ENCODE results near the gene ANXA1. TPM values are rescaled to one million over a fixed set of nuclear protein-coding genes. Genes with fewer than 3 reads are reported as not detected.

Gene ANXA1
- total and polyA plus RNA-seq, 10 donors, result 45.5 to 123 (median 73.3) TPM

DNA sequence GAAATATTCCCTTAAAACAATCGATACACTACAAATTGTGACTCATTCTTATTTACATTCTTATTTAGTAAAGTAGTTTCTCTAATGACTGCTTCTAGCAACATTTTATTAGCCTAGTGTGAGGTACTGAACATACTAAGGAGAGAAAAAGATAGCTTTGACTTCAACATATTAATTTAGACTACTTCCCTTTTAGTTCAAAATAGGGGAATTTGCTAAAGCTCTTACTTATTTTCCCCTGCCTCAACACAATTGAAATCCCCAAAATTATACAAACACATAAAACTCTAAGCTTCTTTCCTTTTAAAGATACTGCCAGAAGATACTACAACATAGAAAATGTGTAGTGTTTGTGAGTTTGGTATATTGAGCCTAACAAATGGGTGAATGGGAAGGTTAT lies 55.2 kb downstream of the ANXA1 start:
- intact Hi-C loops (cut with DNase I; ENCODE audit: low total_unique reads), result no loop called here
- peaks cover 0 to 10% (median 0%) of the 10 kb centered on the region in 6 donors for H3K4me1 ChIP-seq
- TF ChIP-seq POLR2A (IDR thresholded peaks at IDR 0.05), result no peak
- TF ChIP-seq, protein P1, sequence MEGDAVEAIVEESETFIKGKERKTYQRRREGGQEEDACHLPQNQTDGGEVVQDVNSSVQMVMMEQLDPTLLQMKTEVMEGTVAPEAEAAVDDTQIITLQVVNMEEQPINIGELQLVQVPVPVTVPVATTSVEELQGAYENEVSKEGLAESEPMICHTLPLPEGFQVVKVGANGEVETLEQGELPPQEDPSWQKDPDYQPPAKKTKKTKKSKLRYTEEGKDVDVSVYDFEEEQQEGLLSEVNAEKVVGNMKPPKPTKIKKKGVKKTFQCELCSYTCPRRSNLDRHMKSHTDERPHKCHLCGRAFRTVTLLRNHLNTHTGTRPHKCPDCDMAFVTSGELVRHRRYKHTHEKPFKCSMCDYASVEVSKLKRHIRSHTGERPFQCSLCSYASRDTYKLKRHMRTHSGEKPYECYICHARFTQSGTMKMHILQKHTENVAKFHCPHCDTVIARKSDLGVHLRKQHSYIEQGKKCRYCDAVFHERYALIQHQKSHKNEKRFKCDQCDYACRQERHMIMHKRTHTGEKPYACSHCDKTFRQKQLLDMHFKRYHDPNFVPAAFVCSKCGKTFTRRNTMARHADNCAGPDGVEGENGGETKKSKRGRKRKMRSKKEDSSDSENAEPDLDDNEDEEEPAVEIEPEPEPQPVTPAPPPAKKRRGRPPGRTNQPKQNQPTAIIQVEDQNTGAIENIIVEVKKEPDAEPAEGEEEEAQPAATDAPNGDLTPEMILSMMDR (IDR thresholded peaks at IDR 0.05 in 8 of 11, conservative IDR thresholded peaks at IDR 0.05 in 3 of 11), result no peak
- no peak for TF ChIP-seq POLR2AphosphoS5 (IDR thresholded peaks at IDR 0.05)
- H3K27me3 ChIP-seq (replicated peaks in 1 of 7), result peaks cover 0 to 4% (median 0%) of the 10 kb centered on the region in 7 donors
- no peaks in the 10 kb centered on the region for H3K36me3 ChIP-seq
- DNase-seq, result no peak
- no peak overlapping the region for H3K27ac ChIP-seq
- no peak overlapping the region for H3K4me3 ChIP-seq
- 93 to 98% (median 94%) methylated on average over 1 of the region's 1 CpG for WGBS, 5 donors
- no peaks in the 10 kb centered on the region for H3K9me3 ChIP-seq

DNA sequence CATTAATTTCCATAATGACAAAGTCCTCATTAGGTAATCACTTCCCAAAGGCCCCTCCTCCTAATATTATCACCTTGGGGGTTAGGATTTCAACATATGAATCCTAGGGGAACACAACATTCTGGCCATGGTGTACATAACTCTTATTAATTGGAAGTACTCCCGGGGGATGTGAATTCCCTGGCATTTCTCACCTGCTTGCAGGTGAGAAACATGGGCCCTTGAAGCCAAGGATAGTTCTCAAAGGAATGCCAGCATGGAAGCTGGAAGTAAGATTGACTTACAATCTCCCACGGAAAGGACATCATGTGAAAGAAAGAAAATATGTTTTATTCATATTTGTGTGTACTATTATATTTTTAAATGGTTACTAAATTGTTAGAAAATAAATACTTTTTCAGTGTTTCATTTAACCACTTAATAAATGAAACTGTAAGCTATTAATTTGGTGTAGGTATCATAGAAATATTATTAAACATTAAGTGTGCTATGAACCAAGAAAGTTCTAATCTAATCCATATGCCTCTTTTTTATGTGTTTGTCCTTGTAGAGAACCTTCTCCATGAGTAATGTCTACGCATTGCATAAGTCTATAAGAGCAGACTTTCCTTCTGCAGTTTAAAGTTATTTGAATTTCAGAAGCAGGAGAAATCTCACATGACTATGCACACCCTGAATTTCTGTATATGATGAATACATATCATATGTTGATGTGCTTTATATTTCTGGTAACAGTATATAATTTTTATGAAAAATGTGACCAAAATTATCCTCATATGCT lies 59.4 kb downstream of the ANXA1 start:
- H3K9me3 ChIP-seq, result no peaks in the 10 kb centered on the region
- intact Hi-C loops (cut with DNase I; ENCODE audit: low total_unique reads), result no loop called here
- WGBS, 5 donors, result 48 to 70% (median 54%) methylated on average over 3 of the region's 3 CpGs
- TF ChIP-seq POLR2A (IDR thresholded peaks at IDR 0.05) (no peak), POLR2AphosphoS5 (IDR thresholded peaks at IDR 0.05) (no peak)
- TF ChIP-seq, protein P1 (IDR thresholded peaks at IDR 0.05 in 8 of 11, conservative IDR thresholded peaks at IDR 0.05 in 3 of 11), result no peak
- no peak overlapping the region for H3K4me3 ChIP-seq
- peaks cover 0 to 3% (median 0%) of the 10 kb centered on the region in 6 donors for H3K4me1 ChIP-seq
- no peak for DNase-seq
- H3K27ac ChIP-seq, result no peak overlapping the region
- no peaks in the 10 kb centered on the region for H3K36me3 ChIP-seq
- peaks cover 0 to 4% (median 0%) of the 10 kb centered on the region in 7 donors for H3K27me3 ChIP-seq (replicated peaks in 1 of 7)

DNA sequence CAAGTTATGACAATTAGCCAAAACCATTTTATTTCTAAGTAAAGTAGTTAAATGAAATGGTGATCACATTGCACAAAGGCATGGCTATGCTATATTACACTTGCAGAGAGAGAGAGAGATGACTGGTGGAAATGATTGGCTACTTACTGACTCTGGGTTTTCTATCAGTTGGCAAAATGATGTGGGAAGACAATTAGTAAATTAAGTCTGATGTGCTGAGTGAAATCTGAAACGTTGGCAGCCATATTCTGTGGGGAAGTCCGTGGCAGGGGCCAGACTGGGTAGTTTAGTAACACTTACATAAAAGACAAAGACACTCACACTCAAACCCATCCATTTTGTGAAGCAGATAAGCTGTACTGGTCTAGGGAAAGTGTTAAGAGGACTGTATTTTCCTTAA lies 61.6 kb downstream of the ANXA1 start:
- H3K9me3 ChIP-seq, result no peaks in the 10 kb centered on the region
- H3K4me1 ChIP-seq, result peaks cover 0 to 3% (median 0%) of the 10 kb centered on the region in 6 donors
- peak overlapping the region in 1 of 8 donors; percentile 80 for H3K27ac ChIP-seq
- intact Hi-C loops (cut with DNase I; ENCODE audit: low total_unique reads), result no loop called here
- H3K4me3 ChIP-seq, result no peak overlapping the region
- H3K36me3 ChIP-seq, result no peaks in the 10 kb centered on the region
- H3K27me3 ChIP-seq (replicated peaks in 1 of 7), result peaks cover 0 to 4% (median 0%) of the 10 kb centered on the region in 7 donors
- WGBS, 5 donors, result 40 to 58% (median 53%) methylated on average over 2 of the region's 2 CpGs
- DNase-seq, result no peak
- TF ChIP-seq POLR2A (IDR thresholded peaks at IDR 0.05) (no peak), POLR2AphosphoS5 (IDR thresholded peaks at IDR 0.05) (no peak)
- TF ChIP-seq, protein P1 (IDR thresholded peaks at IDR 0.05 in 8 of 11, conservative IDR thresholded peaks at IDR 0.05 in 3 of 11), result no peak

DNA sequence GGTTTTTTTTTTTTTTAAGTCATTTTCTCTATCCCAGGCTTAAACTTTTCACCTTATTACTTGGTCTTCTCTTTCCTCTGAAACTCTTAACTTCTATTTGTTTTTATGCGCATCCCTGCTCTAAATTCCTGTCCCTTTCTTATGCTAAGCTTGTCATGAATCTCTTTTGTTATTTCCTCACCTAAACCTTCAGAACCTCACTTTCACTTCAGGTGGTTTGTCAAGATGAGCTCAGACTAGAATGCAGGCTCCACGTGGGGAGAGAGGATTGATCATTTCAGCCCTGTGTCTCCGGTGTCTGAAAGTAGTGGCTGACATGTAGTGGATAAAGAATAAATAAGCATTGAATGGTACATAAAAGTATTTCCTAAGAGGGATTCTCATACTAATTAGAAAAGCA lies 63.6 kb downstream of the ANXA1 start:
- intact Hi-C loops (cut with DNase I; ENCODE audit: low total_unique reads), result no loop called here
- WGBS, 5 donors, result 48 to 73% (median 64%) methylated on average over 3 of the region's 3 CpGs
- H3K27ac ChIP-seq, result peak overlapping the region in 1 of 8 donors; percentile 80
- DNase-seq, result no peak
- no peaks in the 10 kb centered on the region for H3K9me3 ChIP-seq
- H3K4me3 ChIP-seq, result no peak overlapping the region
- peaks cover 0 to 4% (median 0%) of the 10 kb centered on the region in 7 donors for H3K27me3 ChIP-seq (replicated peaks in 1 of 7)
- H3K4me1 ChIP-seq, result peaks cover 0 to 3% (median 0%) of the 10 kb centered on the region in 6 donors
- H3K36me3 ChIP-seq, result no peaks in the 10 kb centered on the region
- no peak for TF ChIP-seq POLR2A (IDR thresholded peaks at IDR 0.05)
- no peak for TF ChIP-seq POLR2AphosphoS5 (IDR thresholded peaks at IDR 0.05)
- TF ChIP-seq, protein P1 (IDR thresholded peaks at IDR 0.05 in 8 of 11, conservative IDR thresholded peaks at IDR 0.05 in 3 of 11), result no peak
